ENCODE measurements around the gene KLHL10.

GRCh38 chr17:41864498-41864835, 26.8 kb downstream of the KLHL10 start:
- TF ChIP-seq CTCF (IDR thresholded peaks at IDR 0.05) (no peak), MAX (IDR thresholded peaks at IDR 0.05; ENCODE audit: low read depth) (no peak), MEF2A (IDR thresholded peaks at IDR 0.05; ENCODE audit: borderline replicate concordance, low read depth) (no peak), JUND (IDR thresholded peaks at IDR 0.05) (no peak), TCF12 (IDR thresholded peaks at IDR 0.05) (no peak), EP300 (IDR thresholded peaks at IDR 0.05; ENCODE audit: borderline replicate concordance in 1 of 2, low read depth in 1 of 2, low read length in 1 of 2) (no peak), RAD21 (IDR thresholded peaks at IDR 0.05; ENCODE audit: low read length) (no peak), POLR2AphosphoS5 (IDR thresholded peaks at IDR 0.05; ENCODE audit: low read depth, low read length) (no peak), EZH2phosphoT487 (IDR thresholded peaks at IDR 0.05; ENCODE audit: borderline replicate concordance, low read depth) (no peak)

Data from SK-N-SH (cell line).